GM12874 (cell line): Measurements from ENCODE around the gene SLC49A4.

ENCODE experiments used
- TF ChIP-seq, protein P1 (sequence below): IDR thresholded peaks from 2 replicates; pipeline ENCODE4 v1.5.1; 2011; ENCODE audit warnings: low read depth, mild to moderate bottlenecking, control low read depth, low read length, moderate library complexity; ENCODE audit not compliant: insufficient read depth

The SLC49A4 gene

DNA sequence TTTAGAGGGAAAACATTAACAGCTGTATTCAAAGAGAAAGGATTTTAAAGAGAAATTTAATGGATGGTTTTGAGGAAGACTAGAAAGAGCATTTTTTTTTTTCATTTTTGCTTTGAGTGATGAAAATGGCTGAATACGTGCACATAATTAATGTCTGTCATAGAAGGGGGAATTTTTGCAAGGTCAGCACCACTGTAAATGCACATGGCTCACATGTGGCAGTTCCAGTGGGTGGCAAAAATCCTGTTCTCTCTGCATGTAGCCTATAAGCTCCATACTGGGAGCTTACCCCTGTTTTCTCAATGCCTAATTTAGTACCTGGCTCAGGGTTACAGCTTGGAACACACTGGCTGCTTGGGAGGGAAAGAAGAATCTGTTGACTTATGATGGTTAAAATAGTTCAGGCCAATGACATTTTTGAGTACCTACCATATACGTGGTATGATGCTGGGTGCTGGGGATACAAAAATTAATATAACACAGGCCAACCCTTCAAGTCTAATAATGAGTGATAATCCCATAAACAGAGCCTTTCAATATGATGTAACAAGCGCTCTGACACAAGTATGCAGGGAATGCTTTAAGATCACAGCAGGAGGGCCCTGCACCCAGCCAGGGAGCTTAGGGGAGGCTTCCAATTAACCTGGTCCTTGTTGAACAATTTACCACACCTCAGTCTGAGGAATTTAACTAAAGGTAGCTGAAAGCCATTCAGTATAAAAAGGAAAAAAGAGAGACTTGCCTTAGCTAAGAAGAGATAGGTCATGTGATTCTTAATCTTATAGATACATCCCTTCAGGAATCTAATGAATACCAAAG is 34.2 kb upstream of the SLC49A4 start:
- TF ChIP-seq, protein P1, sequence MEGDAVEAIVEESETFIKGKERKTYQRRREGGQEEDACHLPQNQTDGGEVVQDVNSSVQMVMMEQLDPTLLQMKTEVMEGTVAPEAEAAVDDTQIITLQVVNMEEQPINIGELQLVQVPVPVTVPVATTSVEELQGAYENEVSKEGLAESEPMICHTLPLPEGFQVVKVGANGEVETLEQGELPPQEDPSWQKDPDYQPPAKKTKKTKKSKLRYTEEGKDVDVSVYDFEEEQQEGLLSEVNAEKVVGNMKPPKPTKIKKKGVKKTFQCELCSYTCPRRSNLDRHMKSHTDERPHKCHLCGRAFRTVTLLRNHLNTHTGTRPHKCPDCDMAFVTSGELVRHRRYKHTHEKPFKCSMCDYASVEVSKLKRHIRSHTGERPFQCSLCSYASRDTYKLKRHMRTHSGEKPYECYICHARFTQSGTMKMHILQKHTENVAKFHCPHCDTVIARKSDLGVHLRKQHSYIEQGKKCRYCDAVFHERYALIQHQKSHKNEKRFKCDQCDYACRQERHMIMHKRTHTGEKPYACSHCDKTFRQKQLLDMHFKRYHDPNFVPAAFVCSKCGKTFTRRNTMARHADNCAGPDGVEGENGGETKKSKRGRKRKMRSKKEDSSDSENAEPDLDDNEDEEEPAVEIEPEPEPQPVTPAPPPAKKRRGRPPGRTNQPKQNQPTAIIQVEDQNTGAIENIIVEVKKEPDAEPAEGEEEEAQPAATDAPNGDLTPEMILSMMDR, result no peak

DNA sequence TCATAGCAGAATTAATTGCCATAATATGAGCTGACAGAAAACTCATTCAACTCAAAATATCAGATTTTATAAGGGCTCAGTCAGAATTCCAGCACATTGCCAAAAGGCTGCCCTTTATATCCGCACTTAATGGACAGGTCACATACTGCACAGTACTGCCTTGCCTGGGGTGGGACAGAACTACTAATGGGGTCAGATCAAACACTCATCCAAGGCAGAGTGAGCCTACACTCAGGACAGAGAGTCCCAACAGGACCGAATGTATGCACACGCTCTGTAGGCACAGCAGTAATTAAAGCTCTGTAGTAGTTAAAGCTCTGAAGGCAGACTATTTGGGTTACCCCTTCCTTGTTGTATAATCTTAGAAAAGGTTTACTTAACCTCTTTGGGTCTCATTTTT is 28.4 kb upstream of the SLC49A4 start:
- TF ChIP-seq, protein P1, result no peak

GRCh38 chr3:122767540-122768372 is 27.1 kb upstream of the SLC49A4 start:
- TF ChIP-seq, protein P1, result no peak

DNA sequence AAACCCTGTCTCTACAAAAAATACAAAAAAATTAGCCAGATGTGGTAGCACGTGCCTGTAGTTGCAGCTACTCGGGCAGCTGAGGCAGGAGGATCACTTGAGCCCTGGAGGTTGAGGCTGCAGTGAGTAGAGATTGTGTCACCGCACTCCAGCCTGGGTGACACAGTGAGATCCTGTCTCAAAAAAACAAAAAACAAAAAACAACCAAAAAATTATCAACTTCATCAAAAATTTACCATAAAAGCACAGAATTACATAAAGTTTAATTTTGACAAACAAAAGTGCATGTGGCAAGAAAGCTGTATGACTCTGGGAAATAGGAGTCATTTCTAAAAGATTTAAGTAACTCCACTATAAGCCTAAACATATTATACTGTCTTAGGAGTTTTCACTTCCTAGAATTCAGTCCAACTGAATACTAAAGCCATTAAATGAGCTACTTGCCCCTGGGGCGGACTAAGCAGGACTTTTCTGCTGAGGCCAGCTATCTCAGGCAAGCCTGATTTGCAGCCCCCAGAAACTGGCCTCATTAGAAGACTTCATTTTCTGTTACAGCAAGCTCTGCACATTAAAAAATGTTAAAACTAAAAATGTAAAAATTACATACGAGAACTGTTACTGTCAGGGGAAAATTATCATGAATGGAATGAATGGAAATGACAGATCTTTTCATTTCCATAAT is 24.2 kb upstream of the SLC49A4 start:
- TF ChIP-seq, protein P1, result no peak

GRCh38 chr3:122772827-122773226 is 22.0 kb upstream of the SLC49A4 start:
- TF ChIP-seq, protein P1, result no peak

GRCh38 chr3:122773944-122774509 is 20.8 kb upstream of the SLC49A4 start:
- TF ChIP-seq, protein P1, result no peak

DNA sequence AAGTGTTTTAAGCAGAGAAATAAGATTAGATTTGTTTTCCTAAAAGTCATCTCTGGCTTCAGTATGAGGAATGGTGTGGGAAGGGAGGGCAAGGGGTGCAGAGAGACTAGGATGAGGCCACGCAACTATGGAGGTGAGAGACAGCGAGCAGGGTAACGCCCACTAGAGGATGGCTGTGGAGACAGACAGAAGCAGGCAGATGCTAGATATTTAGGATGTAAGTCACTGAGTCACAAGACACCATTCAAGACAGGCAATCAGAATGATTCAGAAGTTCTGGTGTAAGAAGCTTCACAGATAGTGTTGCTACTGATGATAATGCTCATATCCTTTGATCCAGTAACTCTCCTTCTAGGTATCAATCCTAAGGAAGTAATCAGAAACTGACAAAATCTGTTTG is 20.3 kb upstream of the SLC49A4 start:
- TF ChIP-seq, protein P1, result 0 out of 2 replicates have a peak, but pooled peaks have one; percentile 10
